K562 (cell line): Measurements from ENCODE around the gene C1QTNF12. TPM values are rescaled to one million over a fixed set of nuclear protein-coding genes. Genes with fewer than 3 reads are reported as not detected.
A peak's percentile ranks its signal among the peaks of the same experiment; 100 is the strongest.

ENCODE experiments used
- BRCA1 ChIP-seq, 2 experiments: fragments of 450-650 bp in 1 of 2; sonication (generic) in 1 of 2; formaldehyde crosslinking in 1 of 2; IDR thresholded peaks; 2 replicates each; pipeline versions ENCODE4 v1.5.0 to v1.6.1; 2017 to 2020; ENCODE audit warnings: mild to moderate bottlenecking in 1 of 2, missing genetic modification reagents in 1 of 2
- ELF4 ChIP-seq: fragments of 450-650 bp; formaldehyde crosslinking; IDR thresholded peaks from 2 replicates; pipeline ENCODE4 v1.4.0; 2022; ENCODE audit warnings: missing genetic modification characterization
- ESRRA ChIP-seq: fragments of 450-650 bp; IDR thresholded peaks from 2 replicates; pipeline ENCODE4 v1.6.1; 2014; ENCODE audit warnings: low read depth, mild to moderate bottlenecking, moderate library complexity, borderline replicate concordance
- GATAD2B ChIP-seq: fragments of 450-650 bp; IDR thresholded peaks from 2 replicates; pipeline ENCODE4 v1.6.1; 2017; ENCODE audit warnings: mild to moderate bottlenecking, borderline replicate concordance
- HDGF ChIP-seq: fragments of 450-650 bp; IDR thresholded peaks from 2 replicates; pipeline ENCODE4 v1.6.1; 2016
- MTA2 ChIP-seq: fragments of 450-650 bp; IDR thresholded peaks from 2 replicates; pipeline ENCODE4 v1.6.1; 2016; ENCODE audit warnings: low read depth
- NR4A1 ChIP-seq, 2 experiments: fragments of 250-450 bp in 1 of 2; fragments of 450-650 bp in 1 of 2; sonication (Bioruptor Pico) in 1 of 2; IDR thresholded peaks; 2 replicates each; pipeline versions ENCODE4 v1.4.0 to v1.6.1; 2016 to 2020; ENCODE audit warnings: mild to moderate bottlenecking in 2 of 2, missing compliant biosample characterization in 1 of 2, missing genetic modification characterization in 1 of 2, moderate library complexity in 1 of 2
- PPARD ChIP-seq: fragments of 250-450 bp; sonication (Bioruptor Pico); IDR thresholded peaks from 2 replicates; pipeline ENCODE4 v1.8.0; 2022; ENCODE audit warnings: inconsistent platforms, mild to moderate bottlenecking, moderate library complexity
- SAP30 ChIP-seq: fragments of 200-600 bp; sonication (generic); IDR thresholded peaks from 2 replicates; pipeline ENCODE4 v1.6.1; 2012; ENCODE audit warnings: borderline replicate concordance, low read depth, mild to moderate bottlenecking, moderate library complexity, low read length, control low read depth, inconsistent platforms; ENCODE audit not compliant: insufficient read depth, poor library complexity, severe bottlenecking
- TRIM28 ChIP-seq: fragments of 450-650 bp; IDR thresholded peaks from 2 replicates; pipeline ENCODE4 v1.6.1; 2017
- polyA plus RNA-seq, 8 experiments: library from polyadenylated mRNA; depleted of rRNA in 4 of 8; stranded (reverse) in 5 of 8; unstranded in 3 of 8; fragments of >200 nt; fragmentation: Nextera tagmentation in 2 of 8; fragmentation: Illumina TruSeq in 1 of 8; extraction: Ambion mirVana in 2 of 8; extraction: Trizol in 1 of 8; gene quantifications; 2 replicates each; pipeline versions ENCODE4 v1.2.1 to v1.2.3, GENCODE V29; 2011 to 2014; ENCODE audit warnings: inconsistent platforms in 1 of 8, missing spikeins in 1 of 8
- total RNA-seq, 7 experiments: library from RNA; depleted of rRNA in 6 of 7; stranded (reverse); fragments of >200 nt in 6 of 7; fragmentation: Illumina TruSeq in 2 of 7; extraction: Trizol in 2 of 7; gene quantifications; 2 replicates each; pipeline versions ENCODE4 v1.2.1 to v1.2.3, GENCODE V29; 2011 to 2021; ENCODE audit warnings: low replicate concordance in 1 of 7
- TF ChIP-seq, protein P1 (sequence below): sonication (generic); formaldehyde crosslinking; IDR thresholded peaks from 2 replicates; pipeline ENCODE4 v1.8.0; 2022; ENCODE audit warnings: mild to moderate bottlenecking, missing genetic modification reagents
- TF ChIP-seq, protein P2 (sequence below), 2 experiments: fragments of 200-800 bp in 1 of 2; sonication (Bioruptor generic) in 1 of 2; sonication (generic) in 1 of 2; formaldehyde crosslinking in 1 of 2; IDR thresholded peaks in 1 of 2; conservative IDR thresholded peaks in 1 of 2; 2 replicates each; pipeline versions ENCODE4 v1.5.0 to v1.6.1; 2016 to 2020; ENCODE audit warnings: missing compliant biosample characterization in 1 of 2, missing genetic modification characterization in 1 of 2, missing genetic modification reagents in 1 of 2
- TF ChIP-seq, protein P3 (sequence below): conservative IDR thresholded peaks from 2 replicates; pipeline ENCODE4 v1.6.1; 2011; ENCODE audit warnings: low read depth, mild to moderate bottlenecking, low read length; ENCODE audit not compliant: control insufficient read depth
- TF ChIP-seq, protein P4 (sequence below): fragments of 250-450 bp; sonication (Bioruptor Pico); IDR thresholded peaks from 2 replicates; pipeline ENCODE4 v1.5.0; 2021
- TF ChIP-seq, protein P5 (sequence below): fragments of 200-800 bp; sonication (Bioruptor generic); IDR thresholded peaks from 2 replicates; pipeline ENCODE4 v1.6.1; 2016; ENCODE audit warnings: missing genetic modification characterization, missing compliant biosample characterization

C1QTNF12 gene
- total and polyA plus RNA-seq, 9 of the 15 experiments (the other 6 are each of a cell fraction or from before 2014, with no cell fraction given): 0.11 to 4.3 (median 0.93) TPM; not detected in 3

DNA sequence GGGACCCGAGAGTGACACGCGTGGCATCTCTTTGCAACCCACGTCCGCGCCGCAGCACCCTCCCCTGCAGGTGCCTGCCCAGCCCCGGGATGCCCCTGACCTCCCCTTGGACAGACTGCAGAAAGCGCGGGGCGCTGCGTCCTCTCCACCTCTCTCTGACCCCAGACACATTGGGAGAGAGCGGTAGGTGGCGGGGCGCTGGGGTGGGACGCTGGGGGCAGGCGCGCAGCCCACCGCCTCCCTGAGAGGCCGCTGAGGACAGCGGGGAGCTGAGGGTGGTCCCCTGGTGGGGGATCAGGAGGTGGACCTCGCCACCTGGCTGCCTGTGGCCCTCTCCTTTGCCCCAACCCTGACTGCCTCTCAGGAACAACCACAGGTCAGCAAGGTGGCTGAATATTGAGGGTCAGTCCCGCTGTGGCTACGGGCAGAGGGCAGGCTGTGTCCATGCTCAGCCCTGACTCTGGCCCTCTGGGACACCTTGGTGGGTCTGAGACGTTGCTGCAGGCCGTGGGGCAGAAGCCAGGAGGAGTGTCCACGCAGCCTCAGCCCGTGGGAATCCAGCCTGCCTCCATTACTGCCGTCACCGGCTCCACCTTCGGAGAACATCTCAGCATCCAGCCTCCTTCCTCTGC is 27.9 kb upstream of the C1QTNF12 start (continued):
- TF ChIP-seq BRCA1 (IDR thresholded peaks at IDR 0.05): no peak
- peak; percentile 65; the same call in 1 of the 2 replicates for TF ChIP-seq BRCA1 (CRISPR knock-in tag; IDR thresholded peaks at IDR 0.05)
- TF ChIP-seq NR4A1 (CRISPR knock-in tag; IDR thresholded peaks at IDR 0.05): no peak
- TF ChIP-seq NR4A1 (tag; IDR thresholded peaks at IDR 0.05): no peak
- TF ChIP-seq ELF4: no peak
- TF ChIP-seq, protein P1, sequence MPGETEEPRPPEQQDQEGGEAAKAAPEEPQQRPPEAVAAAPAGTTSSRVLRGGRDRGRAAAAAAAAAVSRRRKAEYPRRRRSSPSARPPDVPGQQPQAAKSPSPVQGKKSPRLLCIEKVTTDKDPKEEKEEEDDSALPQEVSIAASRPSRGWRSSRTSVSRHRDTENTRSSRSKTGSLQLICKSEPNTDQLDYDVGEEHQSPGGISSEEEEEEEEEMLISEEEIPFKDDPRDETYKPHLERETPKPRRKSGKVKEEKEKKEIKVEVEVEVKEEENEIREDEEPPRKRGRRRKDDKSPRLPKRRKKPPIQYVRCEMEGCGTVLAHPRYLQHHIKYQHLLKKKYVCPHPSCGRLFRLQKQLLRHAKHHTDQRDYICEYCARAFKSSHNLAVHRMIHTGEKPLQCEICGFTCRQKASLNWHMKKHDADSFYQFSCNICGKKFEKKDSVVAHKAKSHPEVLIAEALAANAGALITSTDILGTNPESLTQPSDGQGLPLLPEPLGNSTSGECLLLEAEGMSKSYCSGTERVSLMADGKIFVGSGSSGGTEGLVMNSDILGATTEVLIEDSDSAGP (CRISPR knock-in tag): peak; percentile 13; the same call in 1 of the 2 replicates
- TF ChIP-seq HDGF: 0 out of 2 replicates have a peak, but pooled peaks have one; percentile 46
- TF ChIP-seq, protein P2, sequence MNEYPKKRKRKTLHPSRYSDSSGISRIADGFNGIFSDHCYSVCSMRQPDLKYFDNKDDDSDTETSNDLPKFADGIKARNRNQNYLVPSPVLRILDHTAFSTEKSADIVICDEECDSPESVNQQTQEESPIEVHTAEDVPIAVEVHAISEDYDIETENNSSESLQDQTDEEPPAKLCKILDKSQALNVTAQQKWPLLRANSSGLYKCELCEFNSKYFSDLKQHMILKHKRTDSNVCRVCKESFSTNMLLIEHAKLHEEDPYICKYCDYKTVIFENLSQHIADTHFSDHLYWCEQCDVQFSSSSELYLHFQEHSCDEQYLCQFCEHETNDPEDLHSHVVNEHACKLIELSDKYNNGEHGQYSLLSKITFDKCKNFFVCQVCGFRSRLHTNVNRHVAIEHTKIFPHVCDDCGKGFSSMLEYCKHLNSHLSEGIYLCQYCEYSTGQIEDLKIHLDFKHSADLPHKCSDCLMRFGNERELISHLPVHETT (CRISPR knock-in tag; conservative IDR thresholded peaks at IDR 0.05 in 1 of 2, IDR thresholded peaks at IDR 0.05 in 1 of 2): no peak
- TF ChIP-seq ESRRA: 0 out of 2 replicates have a peak, but pooled peaks have one; percentile 6
- TF ChIP-seq TRIM28: no peak
- TF ChIP-seq, protein P3, sequence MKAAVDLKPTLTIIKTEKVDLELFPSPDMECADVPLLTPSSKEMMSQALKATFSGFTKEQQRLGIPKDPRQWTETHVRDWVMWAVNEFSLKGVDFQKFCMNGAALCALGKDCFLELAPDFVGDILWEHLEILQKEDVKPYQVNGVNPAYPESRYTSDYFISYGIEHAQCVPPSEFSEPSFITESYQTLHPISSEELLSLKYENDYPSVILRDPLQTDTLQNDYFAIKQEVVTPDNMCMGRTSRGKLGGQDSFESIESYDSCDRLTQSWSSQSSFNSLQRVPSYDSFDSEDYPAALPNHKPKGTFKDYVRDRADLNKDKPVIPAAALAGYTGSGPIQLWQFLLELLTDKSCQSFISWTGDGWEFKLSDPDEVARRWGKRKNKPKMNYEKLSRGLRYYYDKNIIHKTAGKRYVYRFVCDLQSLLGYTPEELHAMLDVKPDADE: no peak
- peak; percentile 24 for TF ChIP-seq SAP30
- TF ChIP-seq GATAD2B: no peak
- TF ChIP-seq, protein P4, sequence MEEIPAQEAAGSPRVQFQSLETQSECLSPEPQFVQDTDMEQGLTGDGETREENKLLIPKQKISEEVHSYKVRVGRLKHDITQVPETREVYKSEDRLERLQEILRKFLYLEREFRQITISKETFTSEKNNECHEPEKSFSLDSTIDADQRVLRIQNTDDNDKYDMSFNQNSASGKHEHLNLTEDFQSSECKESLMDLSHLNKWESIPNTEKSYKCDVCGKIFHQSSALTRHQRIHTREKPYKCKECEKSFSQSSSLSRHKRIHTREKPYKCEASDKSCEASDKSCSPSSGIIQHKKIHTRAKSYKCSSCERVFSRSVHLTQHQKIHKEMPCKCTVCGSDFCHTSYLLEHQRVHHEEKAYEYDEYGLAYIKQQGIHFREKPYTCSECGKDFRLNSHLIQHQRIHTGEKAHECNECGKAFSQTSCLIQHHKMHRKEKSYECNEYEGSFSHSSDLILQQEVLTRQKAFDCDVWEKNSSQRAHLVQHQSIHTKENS (CRISPR knock-in tag): no peak
- TF ChIP-seq PPARD (CRISPR knock-in tag): no peak
- TF ChIP-seq, protein P5, sequence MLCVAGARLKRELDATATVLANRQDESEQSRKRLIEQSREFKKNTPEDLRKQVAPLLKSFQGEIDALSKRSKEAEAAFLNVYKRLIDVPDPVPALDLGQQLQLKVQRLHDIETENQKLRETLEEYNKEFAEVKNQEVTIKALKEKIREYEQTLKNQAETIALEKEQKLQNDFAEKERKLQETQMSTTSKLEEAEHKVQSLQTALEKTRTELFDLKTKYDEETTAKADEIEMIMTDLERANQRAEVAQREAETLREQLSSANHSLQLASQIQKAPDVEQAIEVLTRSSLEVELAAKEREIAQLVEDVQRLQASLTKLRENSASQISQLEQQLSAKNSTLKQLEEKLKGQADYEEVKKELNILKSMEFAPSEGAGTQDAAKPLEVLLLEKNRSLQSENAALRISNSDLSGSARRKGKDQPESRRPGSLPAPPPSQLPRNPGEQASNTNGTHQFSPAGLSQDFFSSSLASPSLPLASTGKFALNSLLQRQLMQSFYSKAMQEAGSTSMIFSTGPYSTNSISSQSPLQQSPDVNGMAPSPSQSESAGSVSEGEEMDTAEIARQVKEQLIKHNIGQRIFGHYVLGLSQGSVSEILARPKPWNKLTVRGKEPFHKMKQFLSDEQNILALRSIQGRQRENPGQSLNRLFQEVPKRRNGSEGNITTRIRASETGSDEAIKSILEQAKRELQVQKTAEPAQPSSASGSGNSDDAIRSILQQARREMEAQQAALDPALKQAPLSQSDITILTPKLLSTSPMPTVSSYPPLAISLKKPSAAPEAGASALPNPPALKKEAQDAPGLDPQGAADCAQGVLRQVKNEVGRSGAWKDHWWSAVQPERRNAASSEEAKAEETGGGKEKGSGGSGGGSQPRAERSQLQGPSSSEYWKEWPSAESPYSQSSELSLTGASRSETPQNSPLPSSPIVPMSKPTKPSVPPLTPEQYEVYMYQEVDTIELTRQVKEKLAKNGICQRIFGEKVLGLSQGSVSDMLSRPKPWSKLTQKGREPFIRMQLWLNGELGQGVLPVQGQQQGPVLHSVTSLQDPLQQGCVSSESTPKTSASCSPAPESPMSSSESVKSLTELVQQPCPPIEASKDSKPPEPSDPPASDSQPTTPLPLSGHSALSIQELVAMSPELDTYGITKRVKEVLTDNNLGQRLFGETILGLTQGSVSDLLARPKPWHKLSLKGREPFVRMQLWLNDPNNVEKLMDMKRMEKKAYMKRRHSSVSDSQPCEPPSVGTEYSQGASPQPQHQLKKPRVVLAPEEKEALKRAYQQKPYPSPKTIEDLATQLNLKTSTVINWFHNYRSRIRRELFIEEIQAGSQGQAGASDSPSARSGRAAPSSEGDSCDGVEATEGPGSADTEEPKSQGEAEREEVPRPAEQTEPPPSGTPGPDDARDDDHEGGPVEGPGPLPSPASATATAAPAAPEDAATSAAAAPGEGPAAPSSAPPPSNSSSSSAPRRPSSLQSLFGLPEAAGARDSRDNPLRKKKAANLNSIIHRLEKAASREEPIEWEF (CRISPR knock-in tag): no peak
- TF ChIP-seq MTA2: peak; percentile 8; the same call in 1 of the 2 replicates
